Spleen (tissue), 11 donors: ENCODE results near the gene MSANTD3. TPM values are rescaled to one million over a fixed set of nuclear protein-coding genes. Genes with fewer than 3 reads are reported as not detected.
"Not testable (repeated sequence)": the region's sequence is repeated elsewhere in the genome, so short reads cannot be mapped to it uniquely, and the experiment has no call there.

ENCODE experiments used
- DNase-seq: peaks from one replicate; pipeline ENCODE4 v3.0.0-alpha.2; 2020
- H3K27ac ChIP-seq, 8 donors: fragments of 200-600 bp; sonication (generic) in 7 of 8; 1 replicate in 4 of 8; 2 replicates in 4 of 8; pipeline versions ENCODE4 v1.5.0 to v1.8.0; 2016 to 2021; ENCODE audit warnings: inconsistent platforms in 4 of 8, mild to moderate bottlenecking in 4 of 8, moderate library complexity in 1 of 8
- H3K27me3 ChIP-seq, 7 donors: fragments of 200-600 bp; sonication (generic) in 6 of 7; replicated peaks in 1 of 7; 1 replicate in 4 of 7; 2 replicates in 3 of 7; pipeline versions ENCODE4 v1.5.0 to v1.8.0; 2016 to 2021; ENCODE audit warnings: inconsistent platforms in 3 of 7, mild to moderate bottlenecking in 1 of 7
- H3K36me3 ChIP-seq, 6 donors: fragments of 200-600 bp; sonication (generic) in 5 of 6; 1 replicate in 4 of 6; 2 replicates in 2 of 6; pipeline versions ENCODE4 v1.5.0 to v1.8.0; 2016 to 2021; ENCODE audit warnings: inconsistent platforms in 2 of 6
- H3K4me1 ChIP-seq, 6 donors: fragments of 200-600 bp; sonication (generic) in 5 of 6; 1 replicate in 3 of 6; 2 replicates in 3 of 6; pipeline versions ENCODE4 v1.5.0 to v1.8.0; 2016 to 2021; ENCODE audit warnings: inconsistent platforms in 3 of 6
- H3K4me3 ChIP-seq, 8 donors: fragments of 200-600 bp; sonication (generic) in 7 of 8; 1 replicate in 4 of 8; 2 replicates in 4 of 8; pipeline versions ENCODE4 v1.5.0 to v1.8.0; 2016 to 2021; ENCODE audit warnings: inconsistent platforms in 4 of 8, mild to moderate bottlenecking in 4 of 8, moderate library complexity in 2 of 8
- H3K9me3 ChIP-seq, 8 donors: fragments of 200-600 bp; sonication (generic) in 7 of 8; 1 replicate in 4 of 8; 2 replicates in 4 of 8; pipeline versions ENCODE4 v1.5.0 to v1.8.0; 2016 to 2021; ENCODE audit warnings: inconsistent platforms in 4 of 8
- CTCF ChIP-seq, 11 experiments: fragments of 200-600 bp in 7 of 11; fragments of 450-650 bp in 4 of 11; sonication (generic) in 4 of 11; IDR thresholded peaks in 8 of 11; conservative IDR thresholded peaks in 3 of 11; 1 replicate in 7 of 11; 2 replicates in 4 of 11; pipeline versions ENCODE4 v1.4.0 to v1.8.0; 2016 to 2021; ENCODE audit warnings: antibody characterized with exemption in 11 of 11, inconsistent platforms in 4 of 11, mild to moderate bottlenecking in 1 of 11
- POLR2A ChIP-seq, 3 donors: fragments of 450-650 bp; IDR thresholded peaks; one replicate each; pipeline ENCODE4 v1.5.1; 2017; ENCODE audit warnings: antibody characterized with exemption in 3 of 3, mild to moderate bottlenecking in 1 of 3
- POLR2AphosphoS5 ChIP-seq, 3 donors: sonication (generic); formaldehyde crosslinking; IDR thresholded peaks; one replicate each; pipeline ENCODE4 v1.5.1; 2017; ENCODE audit warnings: antibody characterized with exemption in 3 of 3
- WGBS, 5 donors: extraction: QIAGEN DNeasy Blood & Tissue Kit in 3 of 5; methylation state at CpG; one replicate each; pipeline versions ENCODE4 v1.1.5 to v1.1.7; 2013 to 2018; 5-methylcytosine and 5-hydroxymethylcytosine counted together
- intact Hi-C: fragments of 100-400 bp; cut with DNase I; formaldehyde crosslinking; loops from one replicate; pipeline ENCODE4 v1.15.0; 2023; ENCODE audit warnings: low total_unique reads
- polyA plus RNA-seq, 3 donors: library from polyadenylated mRNA; stranded (reverse); fragments of 200-250 nt; gene quantifications; one replicate each; pipeline ENCODE4 v1.2.1, GENCODE V29; 2013
- total RNA-seq, 7 donors: library from RNA; depleted of rRNA in 3 of 7; stranded (reverse); fragments of >200 nt in 3 of 7; fragmentation: NEBNext Ultra II Directional in 4 of 7; extraction: Animal tissue kit (Norgen Biotek cat#: 25700) in 4 of 7; gene quantifications; one replicate each; pipeline versions ENCODE4 v1.1.0 to v1.2.1, GENCODE V29; 2016 to 2021
- donor health status: healthy with polysubstance abuse.
- donor health status: DM: no; HTN: no; CAD: no; lungs with moderate emphysema.
- donor health status: DM: no; HTN: no; CAD: no.
- donor health status: Bipolar disorder and iron deficiency.
- donor health status: healthy.
- donor health status: DM: no; HTN: no; CAD: no.
- donor health status: DM: yes; HTN: yes; CAD: no.

Gene MSANTD3
- total and polyA plus RNA-seq, 10 donors: 7.4 to 20.8 (median 11.8) TPM

GRCh38 chr9:100413839-100414420 lies 13.0 kb upstream of the MSANTD3 start:
- intact Hi-C loops: loop anchor here (10.0 kb wide), 1 partner anchor 49 kb away; no protein-coding TSS in a partner anchor
- Histone ChIP-seq H3K4me1 (peaks cover 0 to 23% (median 9%) of the 10 kb centered on the region in 6 donors), H3K4me3 (no peak overlapping the region), H3K27me3 (peaks cover 0 to 20% (median under 1%) of the 10 kb centered on the region in 7 donors), H3K36me3 (no peaks in the 10 kb centered on the region), H3K9me3 (no peaks in the 10 kb centered on the region), H3K27ac (no peak overlapping the region)
- WGBS, 5 donors: 92 to 100% (median 96%) methylated on average over 5 of the region's 5 CpGs
- TF ChIP-seq POLR2AphosphoS5 (IDR thresholded peaks at IDR 0.05) (no peak), POLR2A (IDR thresholded peaks at IDR 0.05) (no peak), CTCF (IDR thresholded peaks at IDR 0.05 in 8 of 11, conservative IDR thresholded peaks at IDR 0.05 in 3 of 11) (no peak)
- no peak for DNase-seq

- H3K27ac ChIP-seq: no peak overlapping the region
- H3K4me1 ChIP-seq: no peaks in the 10 kb centered on the region
- no peaks in the 10 kb centered on the region for H3K36me3 ChIP-seq
- intact Hi-C loops: loop anchor here (10.0 kb wide), 1 partner anchor 53 kb away; no protein-coding TSS in a partner anchor
- DNase-seq: no peak
- TF ChIP-seq POLR2A (IDR thresholded peaks at IDR 0.05) (no peak), CTCF (IDR thresholded peaks at IDR 0.05 in 8 of 11, conservative IDR thresholded peaks at IDR 0.05 in 3 of 11) (no peak), POLR2AphosphoS5 (IDR thresholded peaks at IDR 0.05) (no peak)
- H3K27me3 ChIP-seq: peaks cover 0 to 28% (median 3%) of the 10 kb centered on the region in 7 donors
- no peak overlapping the region for H3K4me3 ChIP-seq
- H3K9me3 ChIP-seq: no peaks in the 10 kb centered on the region
- 54 to 90% (median 86%) methylated on average over 4 of the region's 4 CpGs for WGBS, 5 donors
Measured at GRCh38 chr9:100417815-100418214, 9.1 kb upstream of the MSANTD3 start.

GRCh38 chr9:100419166-100419565 lies 7.8 kb upstream of the MSANTD3 start:
- TF ChIP-seq CTCF (IDR thresholded peaks at IDR 0.05 in 8 of 11, conservative IDR thresholded peaks at IDR 0.05 in 3 of 11): no peak
- TF ChIP-seq POLR2A (IDR thresholded peaks at IDR 0.05): no peak
- no peak for TF ChIP-seq POLR2AphosphoS5 (IDR thresholded peaks at IDR 0.05)
- Histone ChIP-seq H3K27me3 (peaks cover 0 to 24% (median 3%) of the 10 kb centered on the region in 7 donors), H3K4me3 (no peak overlapping the region), H3K9me3 (no peaks in the 10 kb centered on the region), H3K27ac (no peak overlapping the region), H3K36me3 (no peaks in the 10 kb centered on the region), H3K4me1 (no peaks in the 10 kb centered on the region)
- no peak for DNase-seq
- 71 to 92% (median 87%) methylated on average over 3 of the region's 3 CpGs for WGBS, 5 donors
- intact Hi-C loops: loop anchor here (10.0 kb wide), 1 partner anchor 54 kb away; no protein-coding TSS in a partner anchor

- H3K36me3 ChIP-seq, H3K9me3 ChIP-seq, H3K4me1 ChIP-seq, DNase-seq, H3K27ac ChIP-seq, intact Hi-C loops, H3K4me3 ChIP-seq: not testable (repeated sequence)
- peaks cover 0 to 13% (median 0%) of the 10 kb centered on the region in 7 donors for H3K27me3 ChIP-seq
- WGBS, 5 donors: 69 to 94% (median 88%) methylated on average over 3 of the region's 3 CpGs
Measured at GRCh38 chr9:100421116-100421515, 5.8 kb upstream of the MSANTD3 start.
